IPS-18c (cell line): ENCODE results near the gene PARD3.
"Not testable (repeated sequence)": the region's sequence is repeated elsewhere in the genome, so short reads cannot be mapped to it uniquely, and the experiment has no call there.

ENCODE experiments used
- H3K4me3 ChIP-seq: 2 replicates; pipeline ENCODE4 v1.7.0; 2013; ENCODE audit warnings: low read depth, mild to moderate bottlenecking, low read length, moderate library complexity; ENCODE audit not compliant: insufficient read depth
- H3K9me3 ChIP-seq: one replicate; pipeline ENCODE4 v1.6.1; 2013; ENCODE audit warnings: mild to moderate bottlenecking, low read length, moderate library complexity; ENCODE audit not compliant: control insufficient read depth, insufficient read depth

The PARD3 gene

DNA sequence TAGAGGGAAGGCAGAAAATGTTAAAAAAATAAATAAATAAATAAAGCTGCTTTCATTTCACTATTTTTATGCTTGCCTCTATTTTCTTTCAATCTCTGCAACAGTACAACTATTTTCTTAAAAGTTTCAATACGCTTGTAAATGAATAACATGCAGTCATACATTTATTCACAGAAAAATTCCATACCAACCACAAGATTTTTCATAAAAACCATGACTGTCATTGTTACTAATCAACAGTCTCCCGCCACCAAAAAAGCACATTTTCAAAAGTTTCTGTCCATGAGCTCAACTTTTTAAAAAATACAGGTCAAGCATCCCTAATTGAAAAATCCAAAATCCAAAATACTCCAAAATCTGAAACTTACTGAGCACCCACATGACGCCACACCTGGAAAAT, 5.3 kb downstream of the PARD3 start:
- H3K9me3 ChIP-seq: peaks cover 2% of the 10 kb centered on the region
- H3K4me3 ChIP-seq: no peak overlapping the region

DNA sequence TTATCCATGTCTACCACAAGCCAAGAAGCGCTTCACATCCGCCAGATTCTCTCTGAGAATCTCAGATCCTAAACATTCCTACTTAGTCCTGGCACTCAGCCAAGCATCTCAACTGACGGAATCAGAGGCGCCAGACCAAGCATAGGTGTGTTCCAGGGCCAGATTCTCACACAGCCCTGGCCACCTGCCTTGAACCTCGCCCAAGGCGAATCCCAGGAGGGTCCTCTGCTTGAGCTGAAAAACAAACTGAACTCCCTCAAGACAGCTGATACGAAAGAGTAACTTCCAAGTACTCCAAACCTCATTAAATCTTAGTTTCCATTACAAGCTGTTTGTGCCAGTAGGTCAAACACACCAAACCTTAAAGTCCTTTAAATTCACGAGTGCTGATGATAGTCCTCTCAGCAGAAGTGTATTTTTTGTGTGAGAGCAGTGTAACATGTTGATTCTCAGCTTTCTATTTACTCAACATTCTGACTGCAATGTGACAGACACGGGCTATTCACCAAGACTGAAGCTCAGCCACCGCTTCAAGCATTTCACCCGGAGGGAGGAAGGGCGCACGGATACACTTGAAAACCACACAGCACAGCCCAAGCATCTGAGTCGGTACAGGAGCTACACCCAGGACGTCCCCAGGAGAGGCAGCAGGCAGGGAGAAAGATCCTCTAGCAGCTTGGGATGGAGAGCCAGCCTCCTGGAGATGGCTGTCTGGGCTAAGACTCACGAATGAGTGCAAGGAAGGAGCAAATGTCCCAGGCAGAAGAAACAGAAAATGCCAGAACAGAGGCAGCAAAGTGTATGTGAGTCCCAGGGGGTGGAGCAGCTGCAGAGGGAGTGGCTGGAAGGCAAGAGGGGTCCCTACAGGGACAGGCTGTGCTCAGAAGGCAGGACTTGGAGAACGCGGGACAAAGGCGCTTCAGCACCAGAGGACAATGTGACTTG, 6.0 kb downstream of the PARD3 start:
- Histone ChIP-seq H3K4me3 (no peak overlapping the region), H3K9me3 (peaks cover under 1% of the 10 kb centered on the region)

DNA sequence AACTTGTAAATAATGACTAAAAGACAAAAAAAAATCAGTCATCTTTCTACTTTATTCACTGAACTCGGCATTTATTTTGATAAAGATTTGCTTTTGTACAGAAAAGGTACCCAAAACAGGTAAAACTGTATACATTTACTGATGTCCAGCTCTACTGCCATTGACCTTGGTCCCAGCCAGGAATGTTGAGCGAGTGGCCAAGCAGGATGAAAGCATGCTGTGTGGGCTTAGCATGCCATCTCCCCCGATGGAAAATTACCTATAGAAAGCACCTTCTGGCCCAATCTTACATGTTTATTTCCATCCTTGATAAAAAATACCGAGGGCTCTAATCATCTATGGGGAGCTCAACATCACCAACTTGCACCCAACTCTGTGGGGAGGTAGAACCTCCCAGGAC, 6.8 kb downstream of the PARD3 start:
- no peak overlapping the region for H3K4me3 ChIP-seq
- H3K9me3 ChIP-seq: no peaks in the 10 kb centered on the region

DNA sequence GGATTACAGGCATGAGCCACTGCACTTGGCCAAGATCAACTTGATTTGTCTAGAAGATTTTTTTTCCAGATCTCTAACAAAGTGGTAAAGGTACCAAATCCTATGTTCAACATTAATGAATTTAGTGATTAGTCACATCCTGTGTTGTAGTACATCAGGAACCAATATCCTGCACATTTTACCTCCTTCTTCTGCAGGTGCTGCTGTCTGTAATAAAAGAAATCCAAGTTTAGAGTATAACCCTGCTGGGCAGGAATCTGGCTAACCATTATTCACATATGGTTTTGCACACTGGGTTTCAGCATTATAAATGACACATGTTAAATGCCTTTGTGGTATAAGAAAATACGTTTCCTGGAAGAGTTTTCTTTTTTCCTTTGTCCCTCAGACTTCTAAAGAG, 10.8 kb downstream of the PARD3 start:
- Histone ChIP-seq H3K9me3 (no peaks in the 10 kb centered on the region), H3K4me3 (no peak overlapping the region)

DNA sequence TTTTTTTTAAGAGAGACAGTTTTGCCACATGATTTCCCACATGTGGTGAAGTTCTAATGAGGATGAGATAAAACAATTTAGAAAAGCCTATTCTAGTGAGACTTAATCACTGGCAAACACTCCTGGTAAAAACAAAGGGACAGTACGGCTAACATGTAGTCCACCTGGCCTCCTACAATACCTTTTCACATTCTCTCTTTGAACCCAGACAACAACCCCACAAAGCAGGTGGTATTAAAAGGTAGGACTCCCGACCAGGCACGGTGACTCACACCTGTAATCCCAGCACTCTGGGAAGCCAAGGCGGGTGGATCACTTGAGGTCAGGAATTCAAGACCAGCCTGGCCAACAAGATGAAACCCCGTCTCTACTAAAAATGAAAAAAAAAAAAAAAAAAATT, 12.4 kb downstream of the PARD3 start:
- H3K9me3 ChIP-seq: no peaks in the 10 kb centered on the region
- no peak overlapping the region for H3K4me3 ChIP-seq

DNA sequence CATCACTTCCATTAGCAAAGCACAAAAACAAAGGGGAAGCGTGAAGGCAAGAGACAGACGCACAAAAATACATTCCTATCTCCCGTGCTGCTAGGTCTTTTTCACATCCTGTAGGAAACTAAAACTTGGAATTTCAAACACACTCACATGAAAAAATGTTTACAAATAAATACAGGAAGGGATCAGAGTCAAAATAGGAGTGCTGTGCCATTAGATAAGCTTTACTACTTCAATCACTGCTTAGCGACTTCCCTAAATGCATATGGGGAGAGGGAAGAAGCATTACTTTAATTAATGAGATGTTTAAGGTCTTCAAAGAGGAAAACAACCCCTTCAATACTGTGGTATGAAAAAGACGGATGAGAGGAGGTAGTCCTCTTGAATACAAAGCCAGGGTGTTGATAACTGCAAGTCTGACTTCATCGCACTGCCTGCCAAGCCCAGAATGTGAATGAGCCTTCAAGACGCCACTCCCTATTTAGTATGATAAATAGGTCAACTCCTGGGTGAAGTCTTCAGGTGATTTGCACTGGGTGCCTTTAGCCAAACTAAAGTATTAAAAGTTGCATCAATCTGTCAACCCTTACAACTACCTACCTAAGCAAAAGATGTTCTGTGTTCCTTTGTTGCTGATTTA, 13.9 kb downstream of the PARD3 start:
- H3K4me3 ChIP-seq: no peak overlapping the region
- H3K9me3 ChIP-seq: no peaks in the 10 kb centered on the region

DNA sequence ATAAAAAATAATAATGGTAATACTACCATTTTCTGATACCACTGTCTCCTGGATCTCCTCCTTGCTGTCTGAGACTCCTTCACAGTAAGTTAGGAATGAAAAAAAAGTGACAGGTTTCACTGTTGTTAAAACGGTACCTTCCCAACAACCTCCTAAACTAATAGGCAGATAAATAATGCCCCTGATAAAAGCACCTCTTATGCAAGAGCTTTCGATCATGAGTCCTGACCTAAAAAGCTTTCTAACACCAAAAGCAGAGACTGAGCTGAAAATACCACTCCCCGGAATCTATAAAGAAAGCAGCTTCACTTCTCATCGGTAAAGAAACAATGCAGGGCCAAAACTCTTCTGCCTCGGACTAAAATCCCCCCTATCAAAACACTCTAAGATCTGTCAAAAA, 14.5 kb downstream of the PARD3 start:
- Histone ChIP-seq H3K4me3 (no peak overlapping the region), H3K9me3 (no peaks in the 10 kb centered on the region)

DNA sequence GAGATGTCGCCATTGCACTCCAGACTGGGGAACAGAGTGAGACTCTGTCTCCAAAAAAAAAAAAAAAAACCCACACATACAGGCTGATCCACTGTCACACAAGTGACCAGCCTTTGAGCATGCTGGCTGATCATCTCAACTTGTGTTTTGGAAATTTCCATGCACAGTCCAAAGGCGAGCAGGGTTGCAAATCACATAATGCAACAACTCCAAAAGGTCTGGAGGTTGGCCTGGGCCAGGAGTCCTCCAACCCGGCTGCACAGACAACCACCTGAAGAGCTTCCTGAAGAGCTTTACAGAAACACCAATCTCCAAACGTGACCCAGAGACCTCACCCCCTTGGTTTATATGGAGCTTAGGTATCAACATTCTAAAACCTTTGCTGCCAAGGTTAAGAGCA, 16.4 kb downstream of the PARD3 start:
- Histone ChIP-seq H3K4me3 (no peak overlapping the region), H3K9me3 (no peaks in the 10 kb centered on the region)

DNA sequence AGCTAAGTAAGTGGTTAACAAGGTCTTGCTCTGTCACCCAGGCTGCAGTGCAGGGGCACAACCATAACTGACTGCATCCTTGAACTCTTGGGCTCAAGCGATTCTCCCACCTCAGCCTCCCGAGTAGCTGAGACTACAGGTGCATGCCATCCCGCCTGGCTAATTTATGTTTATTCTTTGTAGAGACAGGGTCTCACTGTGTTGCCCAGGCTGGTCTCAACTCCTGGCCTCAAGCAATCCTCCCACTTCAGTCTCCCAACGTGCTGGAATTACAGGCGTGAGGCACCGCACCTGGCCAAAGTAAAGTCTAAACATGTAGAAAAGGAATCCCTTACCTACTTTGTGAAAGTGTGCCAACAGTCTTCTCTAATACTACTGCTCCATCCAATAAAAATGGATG, 17.9 kb downstream of the PARD3 start:
- Histone ChIP-seq H3K4me3 (no peak overlapping the region), H3K9me3 (no peaks in the 10 kb centered on the region)

DNA sequence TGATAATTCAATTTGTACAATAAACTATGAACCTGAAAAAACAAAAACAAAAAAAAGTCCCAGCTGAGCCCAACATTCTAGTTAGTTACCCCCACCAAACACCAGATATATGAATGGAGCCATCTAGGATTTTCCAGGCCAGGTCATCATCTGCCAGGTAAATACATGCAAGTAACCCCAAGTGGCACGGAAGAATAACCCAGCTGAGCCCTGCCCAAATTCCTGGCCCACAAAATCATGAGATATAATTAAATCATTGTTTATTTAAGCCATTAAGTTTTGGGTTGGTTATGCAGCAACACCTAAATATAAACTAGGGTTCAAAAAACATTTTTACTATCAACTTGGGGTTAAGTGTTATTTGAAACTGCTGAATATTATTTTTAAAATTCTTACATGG, 19.0 kb downstream of the PARD3 start:
- H3K4me3 ChIP-seq: no peak overlapping the region
- H3K9me3 ChIP-seq: no peaks in the 10 kb centered on the region

DNA sequence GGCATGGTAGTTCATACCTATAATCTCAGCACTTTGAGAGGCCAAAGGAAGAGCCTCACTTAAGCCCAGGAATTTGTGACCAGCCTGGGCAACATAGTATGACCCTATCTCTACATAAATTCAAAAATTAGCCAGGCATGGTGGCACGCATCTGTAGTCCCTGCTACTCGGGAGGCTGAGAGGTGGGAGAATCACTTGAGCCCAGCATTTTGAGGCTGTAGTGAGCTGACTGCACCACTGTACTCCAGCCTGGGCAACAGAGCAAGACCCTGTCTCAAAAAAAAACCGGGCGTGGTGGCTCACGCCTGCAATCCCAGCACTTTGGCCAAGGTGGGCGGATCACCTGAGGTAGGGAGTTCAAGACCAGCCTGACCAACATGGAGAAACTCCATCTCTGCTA, 19.8 kb downstream of the PARD3 start:
- Histone ChIP-seq H3K9me3 (no peaks in the 10 kb centered on the region), H3K4me3 (no peak overlapping the region)

DNA sequence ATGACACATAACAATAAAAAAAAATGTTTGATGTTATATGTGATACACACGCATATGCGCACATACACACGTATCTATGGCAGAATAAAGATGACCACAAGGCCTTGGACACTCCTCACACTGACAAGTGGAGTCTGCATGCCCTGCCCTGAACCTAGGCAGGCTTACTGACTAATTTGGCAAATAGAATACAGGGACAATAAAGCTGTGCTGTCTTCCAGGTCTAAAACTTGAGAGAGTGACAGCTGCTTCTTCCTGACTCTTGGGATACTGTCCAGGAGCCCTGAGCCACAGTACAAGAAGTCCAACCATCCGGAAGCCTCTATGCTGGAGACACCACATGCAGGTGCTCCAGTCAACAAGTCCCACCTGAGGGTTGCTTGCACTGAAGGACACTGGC, 20.3 kb downstream of the PARD3 start:
- H3K4me3 ChIP-seq: no peak overlapping the region
- no peaks in the 10 kb centered on the region for H3K9me3 ChIP-seq

DNA sequence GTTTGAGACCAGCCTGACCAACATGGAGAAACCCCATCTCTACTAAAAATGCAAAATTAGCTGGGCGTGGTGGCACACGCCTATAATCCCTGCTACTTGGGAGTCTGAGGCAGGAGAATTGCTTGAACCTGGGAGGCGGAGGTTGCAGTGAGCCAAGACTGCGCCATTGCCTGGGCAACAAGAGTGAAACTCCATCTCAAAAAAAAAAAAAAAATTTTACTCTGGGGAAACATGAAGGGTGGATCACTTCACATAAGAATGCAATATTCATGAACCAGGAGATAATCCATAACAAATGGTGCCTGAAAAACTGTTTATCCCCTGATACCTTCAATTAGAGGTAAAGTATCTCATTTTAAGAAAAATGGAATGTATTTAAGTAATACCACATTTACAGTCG, 21.5 kb downstream of the PARD3 start:
- H3K4me3 ChIP-seq, H3K9me3 ChIP-seq: not testable (repeated sequence)

DNA sequence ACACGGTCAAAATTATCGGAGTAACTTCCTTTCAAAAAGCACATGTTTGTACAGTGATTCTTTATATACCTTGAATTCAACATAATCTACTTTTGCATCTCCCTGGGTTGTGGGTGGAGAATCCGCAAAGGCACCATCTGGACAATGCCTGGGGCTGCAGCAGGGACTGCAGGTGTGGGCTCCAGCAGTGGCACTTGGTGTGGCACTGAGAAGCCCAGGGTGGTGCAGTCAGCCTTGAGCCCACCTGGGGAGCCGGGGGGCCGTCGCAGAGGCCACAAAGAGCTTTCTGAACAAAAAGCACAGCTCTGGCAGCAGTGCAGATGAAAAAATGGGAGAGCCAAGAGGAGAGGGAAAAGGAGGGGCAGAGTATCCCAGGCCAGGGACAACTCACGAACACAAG, 22.2 kb downstream of the PARD3 start:
- no peak overlapping the region for H3K4me3 ChIP-seq
- no peaks in the 10 kb centered on the region for H3K9me3 ChIP-seq

DNA sequence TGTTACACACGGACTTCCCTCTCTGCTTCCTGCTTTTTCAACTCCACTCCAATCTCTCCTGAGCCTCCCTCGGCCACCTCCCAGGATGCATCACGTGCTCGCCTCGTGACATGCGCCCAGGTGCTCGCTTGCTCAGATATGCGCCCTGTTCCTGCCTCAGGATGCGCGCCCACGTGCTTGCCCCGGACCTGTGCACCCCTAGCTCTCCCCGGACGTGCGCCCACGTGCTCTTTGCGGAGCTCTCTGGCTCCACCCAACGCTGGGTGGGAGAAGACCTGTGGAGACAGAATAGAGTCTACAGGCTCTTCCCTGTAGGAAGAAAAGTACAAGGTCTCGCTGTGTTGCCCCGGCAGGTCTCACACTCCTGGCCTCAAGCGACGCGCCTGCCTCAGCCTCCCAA, 23.1 kb downstream of the PARD3 start:
- no peaks in the 10 kb centered on the region for H3K9me3 ChIP-seq
- H3K4me3 ChIP-seq: no peak overlapping the region

DNA sequence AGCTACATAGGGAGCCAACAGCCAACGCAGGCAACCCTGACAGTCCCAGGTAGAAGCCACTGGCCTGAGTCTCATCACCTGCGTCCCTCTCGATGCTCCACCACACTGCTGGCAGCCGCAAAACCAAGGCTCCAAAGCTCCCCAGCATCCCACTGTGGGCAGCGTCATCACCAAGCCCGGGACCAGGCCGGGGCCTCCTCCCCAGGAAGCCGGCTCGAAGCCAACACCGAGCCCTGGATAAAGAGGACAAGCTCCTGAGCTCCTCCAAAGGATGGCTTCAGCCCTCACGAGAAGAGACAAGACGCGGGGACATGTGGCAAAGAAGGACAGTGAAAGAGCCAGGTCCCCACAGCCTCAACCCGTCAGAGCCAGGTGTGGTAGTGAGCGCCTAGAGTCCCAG, 23.9 kb downstream of the PARD3 start:
- H3K9me3 ChIP-seq: no peaks in the 10 kb centered on the region

DNA sequence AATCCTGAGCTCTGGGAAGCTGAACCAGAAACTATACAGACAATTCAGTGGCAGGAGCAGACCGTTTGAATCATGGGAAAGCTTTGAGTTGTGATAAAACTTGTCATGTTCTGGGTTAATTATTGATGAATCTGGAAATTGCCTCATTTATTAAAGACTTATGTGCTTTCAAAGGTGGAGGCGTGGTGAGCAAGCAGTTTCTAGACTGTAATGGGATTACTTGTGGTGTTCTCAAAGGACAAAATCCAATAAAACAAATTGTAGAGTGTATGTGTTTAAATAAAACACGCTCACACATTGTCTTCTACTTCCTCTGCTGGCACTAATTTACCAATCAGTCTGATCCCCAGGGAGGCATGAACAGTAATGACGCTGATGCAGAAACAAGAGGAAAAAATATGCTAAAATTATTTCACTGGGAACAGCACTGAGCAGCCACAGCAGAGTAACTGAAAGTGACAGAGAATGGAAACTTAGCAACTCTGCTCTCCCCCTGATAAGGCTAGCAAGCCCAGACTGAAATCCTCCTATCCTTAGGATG, 25.1 kb downstream of the PARD3 start:
- H3K9me3 ChIP-seq: no peaks in the 10 kb centered on the region
- H3K4me3 ChIP-seq: no peak overlapping the region

More for the DNA sequence above, 23.9 kb downstream of the PARD3 start:
- no peak overlapping the region for H3K4me3 ChIP-seq

DNA sequence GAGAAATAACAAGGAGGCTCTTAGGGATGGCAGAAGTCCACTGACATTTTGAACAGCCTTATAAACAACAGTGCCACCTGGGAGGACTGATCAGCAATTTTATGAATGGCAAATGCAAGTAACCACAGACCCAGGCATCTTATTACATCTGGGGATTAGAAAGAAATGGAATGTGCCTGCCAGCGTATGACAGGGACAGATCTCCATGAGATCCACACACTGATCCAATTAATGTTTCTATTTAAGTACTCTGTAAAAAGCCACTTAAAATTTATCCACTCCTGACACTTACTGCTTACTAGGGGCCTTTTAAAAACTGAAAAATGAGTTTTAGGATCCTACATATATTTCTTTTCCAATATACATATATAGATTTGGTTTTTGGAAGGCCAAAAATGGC, 28.6 kb downstream of the PARD3 start:
- H3K9me3 ChIP-seq: no peaks in the 10 kb centered on the region
- no peak overlapping the region for H3K4me3 ChIP-seq
